Stomach (tissue), 4 donors: ENCODE results near the gene DYNLT5.

Source experiments
- CTCF ChIP-seq, 7 experiments: fragments of 450-650 bp in 4 of 7; fragments of 200-600 bp in 3 of 7; sonication (generic) in 3 of 7; IDR thresholded peaks; one replicate each; pipeline ENCODE4 v1.5.1; 2016 to 2019; ENCODE audit warnings: antibody characterized with exemption in 7 of 7, control low read depth in 2 of 7, mild to moderate bottlenecking in 1 of 7
- EP300 ChIP-seq: sonication (generic); formaldehyde crosslinking; IDR thresholded peaks from one replicate; pipeline ENCODE4 v1.6.1; 2017; ENCODE audit warnings: antibody characterized with exemption
- POLR2A ChIP-seq, 4 donors: fragments of 450-650 bp; IDR thresholded peaks; one replicate each; pipeline ENCODE4 v1.6.1; 2016; ENCODE audit warnings: antibody characterized with exemption in 4 of 4, control low read depth in 2 of 4, mild to moderate bottlenecking in 1 of 4, moderate library complexity in 1 of 4
- POLR2AphosphoS5 ChIP-seq, 3 donors: sonication (generic); formaldehyde crosslinking; IDR thresholded peaks; one replicate each; pipeline ENCODE4 v1.6.1; 2016; ENCODE audit warnings: antibody characterized with exemption in 3 of 3

GRCh38 chr1:66730462-66730861, 21.8 kb upstream of the DYNLT5 start:
- TF ChIP-seq POLR2AphosphoS5 (IDR thresholded peaks at IDR 0.05) (no peak), POLR2A (IDR thresholded peaks at IDR 0.05) (no peak), CTCF (IDR thresholded peaks at IDR 0.05) (no peak), EP300 (no peak)
